Stimulated activated CD4-positive, alpha-beta T cell treated with anti-CD3 and anti-CD28 coated beads, TNF-alpha, amount 100 ng/mL, for 4 hours (primary cell): ENCODE data around the gene LARP1.
"Not testable (repeated sequence)": the region's sequence is repeated elsewhere in the genome, so short reads cannot be mapped to it uniquely, and the experiment has no call there.

Experiments
- DNase-seq, 3 experiments: peaks; one replicate each; pipeline ENCODE4 v3.0.0-alpha.2; 2020; ENCODE audit warnings: low read depth in 3 of 3

LARP1 gene

GRCh38 chr5:154824070-154824469 is 68.9 kb downstream of the LARP1 start:
- no peak for DNase-seq

GRCh38 chr5:154829181-154829588 is 74.0 kb downstream of the LARP1 start:
- no peak for DNase-seq

GRCh38 chr5:154829589-154830218 is 74.5 kb downstream of the LARP1 start:
- no peak for DNase-seq

GRCh38 chr5:154830219-154830595 is 75.0 kb downstream of the LARP1 start:
- no peak for DNase-seq

GRCh38 chr5:154830596-154830995 is 75.4 kb downstream of the LARP1 start:
- no peak for DNase-seq

- DNase-seq = no peak
Measured at GRCh38 chr5:154831451-154831850, 76.3 kb downstream of the LARP1 start.

- DNase-seq = not testable (repeated sequence)
Measured at GRCh38 chr5:154832804-154833203, 77.6 kb downstream of the LARP1 start.

- DNase-seq = no peak
Measured at GRCh38 chr5:154834053-154834452, 78.9 kb downstream of the LARP1 start.

- not testable (repeated sequence) for DNase-seq
Measured at GRCh38 chr5:154835701-154836052, 80.5 kb downstream of the LARP1 start.

- DNase-seq = no peak
Measured at GRCh38 chr5:154836225-154836624, 81.0 kb downstream of the LARP1 start.

- no peak for DNase-seq
Measured at GRCh38 chr5:154837009-154837901, 82.1 kb downstream of the LARP1 start.

- no peak for DNase-seq
Measured at GRCh38 chr5:154840435-154841272, 85.5 kb downstream of the LARP1 start.

- DNase-seq = no peak
Measured at GRCh38 chr5:154841273-154841661, 86.1 kb downstream of the LARP1 start.

- DNase-seq = no peak
Measured at GRCh38 chr5:154842689-154843530, 87.7 kb downstream of the LARP1 start.

- DNase-seq = no peak
Measured at GRCh38 chr5:154844809-154845208, 89.6 kb downstream of the LARP1 start.

- no peak for DNase-seq
Measured at GRCh38 chr5:154849264-154849785, 94.1 kb downstream of the LARP1 start.

- no peak for DNase-seq
Measured at GRCh38 chr5:154849791-154850201, 94.6 kb downstream of the LARP1 start.

GRCh38 chr5:154850255-154851062 is 95.3 kb downstream of the LARP1 start, which contains the start of gene FAXDC2:
Gene FAXDC2 (minus strand): TSS chr5:154850603. CDS start chr5:154838178, 12,425 bp downstream.
- DNase-seq = no peak

GRCh38 chr5:154851351-154851750 is 96.2 kb downstream of the LARP1 start:
- DNase-seq = no peak
